H9 (cell line): ENCODE data around the gene ALG13. TPM values are rescaled to one million over a fixed set of nuclear protein-coding genes. Genes with fewer than 3 reads are reported as not detected.

Experiments
- DNase-seq: peaks from one replicate; pipeline ENCODE4 v3.0.0-alpha.2; 2017
- H2AFZ ChIP-seq: one replicate; pipeline ENCODE4 v1.6.1; 2013; ENCODE audit warnings: mild to moderate bottlenecking, low read length, control low read depth, moderate library complexity
- H2AK5ac ChIP-seq: 2 replicates; pipeline ENCODE4 v1.6.1; 2013; ENCODE audit warnings: low read length, control low read depth, mixed read lengths; ENCODE audit not compliant: insufficient read length
- H2BK120ac ChIP-seq: one replicate; pipeline ENCODE4 v1.6.1; 2013; ENCODE audit warnings: low read depth, mild to moderate bottlenecking, low read length, control low read depth, inconsistent platforms; ENCODE audit not compliant: poor library complexity, severe bottlenecking
- H2BK12ac ChIP-seq: 2 replicates; pipeline ENCODE4 v1.6.1; 2013; ENCODE audit warnings: low read length, control low read depth, mixed read lengths, low read depth; ENCODE audit not compliant: insufficient read length
- H2BK15ac ChIP-seq: 2 replicates; pipeline ENCODE4 v1.6.1; 2013; ENCODE audit warnings: low read depth, low read length, control low read depth
- H2BK20ac ChIP-seq: one replicate; pipeline ENCODE4 v1.6.1; 2013; ENCODE audit warnings: low read depth, mild to moderate bottlenecking, low read length, control low read depth, inconsistent platforms; ENCODE audit not compliant: poor library complexity, severe bottlenecking
- H2BK5ac ChIP-seq: 2 replicates; pipeline ENCODE4 v1.6.1; 2013; ENCODE audit warnings: low read length, control low read depth, mixed read lengths; ENCODE audit not compliant: insufficient read length
- H3K14ac ChIP-seq: 2 replicates; pipeline ENCODE4 v1.6.1; 2013; ENCODE audit warnings: low read length, control low read depth; ENCODE audit not compliant: insufficient read depth
- H3K18ac ChIP-seq: 2 replicates; pipeline ENCODE4 v1.6.1; 2013; ENCODE audit warnings: low read depth, mild to moderate bottlenecking, mixed read lengths, low read length, control low read depth; ENCODE audit not compliant: insufficient read length
- H3K23ac ChIP-seq: 2 replicates; pipeline ENCODE4 v1.6.1; 2013; ENCODE audit warnings: low read length, control low read depth, mixed read lengths, low read depth; ENCODE audit not compliant: insufficient read length
- H3K23me2 ChIP-seq: 2 replicates; pipeline ENCODE4 v1.6.1; 2013; ENCODE audit warnings: low read depth, mild to moderate bottlenecking, mixed read lengths, low read length, control low read depth; ENCODE audit not compliant: insufficient read length, poor library complexity, severe bottlenecking
- H3K27ac ChIP-seq: 2 replicates; pipeline ENCODE4 v1.5.1; 2013; ENCODE audit warnings: low read length, control low read depth, mixed read lengths, low read depth; ENCODE audit not compliant: insufficient read length
- H3K27me3 ChIP-seq: 2 replicates; pipeline ENCODE4 v1.6.1; 2013; ENCODE audit warnings: low read length, control low read depth, inconsistent platforms; ENCODE audit not compliant: insufficient read depth
- H3K4ac ChIP-seq: 2 replicates; pipeline ENCODE4 v1.6.1; 2013; ENCODE audit warnings: low read depth, mild to moderate bottlenecking, control low read depth, inconsistent platforms, low read length, moderate library complexity
- H3K4me1 ChIP-seq: 2 replicates; pipeline ENCODE4 v1.6.1; 2013; ENCODE audit warnings: low read length, control low read depth, inconsistent platforms; ENCODE audit not compliant: insufficient read depth
- H3K4me2 ChIP-seq: 2 replicates; pipeline ENCODE4 v1.6.1; 2013; ENCODE audit warnings: low read length, control low read depth, mixed read lengths; ENCODE audit not compliant: insufficient read length, insufficient read depth
- H3K56ac ChIP-seq: 2 replicates; pipeline ENCODE4 v1.6.1; 2013; ENCODE audit warnings: low read depth, mild to moderate bottlenecking, mixed read lengths, low read length, control low read depth; ENCODE audit not compliant: insufficient read length
- H3K79me1 ChIP-seq: 2 replicates; pipeline ENCODE4 v1.6.1; 2013; ENCODE audit warnings: low read depth, mild to moderate bottlenecking, moderate library complexity, low read length, control low read depth, inconsistent platforms; ENCODE audit not compliant: insufficient read depth, poor library complexity, severe bottlenecking
- H3K79me2 ChIP-seq: 2 replicates; pipeline ENCODE4 v1.6.1; 2013; ENCODE audit warnings: low read length, control low read depth, inconsistent platforms; ENCODE audit not compliant: insufficient read depth
- H3K9ac ChIP-seq: 2 replicates; pipeline ENCODE4 v1.6.1; 2013; ENCODE audit warnings: low read length, control low read depth, mixed read lengths; ENCODE audit not compliant: insufficient read length; ENCODE audit errors: extremely low read depth
- H3K9me3 ChIP-seq: one replicate; pipeline ENCODE4 v1.6.1; 2013; ENCODE audit warnings: low read depth, low read length, inconsistent platforms; ENCODE audit not compliant: control insufficient read depth
- H3T11ph ChIP-seq: one replicate; pipeline ENCODE4 v1.6.1; 2013; ENCODE audit warnings: mild to moderate bottlenecking, low read length, control low read depth, inconsistent platforms
- H4K20me1 ChIP-seq: one replicate; pipeline ENCODE4 v1.6.1; 2013; ENCODE audit not compliant: control insufficient read depth, insufficient read length, insufficient read depth
- H4K5ac ChIP-seq: 2 replicates; pipeline ENCODE4 v1.6.1; 2013; ENCODE audit warnings: low read depth, mild to moderate bottlenecking, mixed read lengths, low read length, control low read depth; ENCODE audit not compliant: insufficient read length
- H4K8ac ChIP-seq: replicated peaks from 2 replicates; pipeline ENCODE4 v1.6.1; 2013; ENCODE audit warnings: low read length, control low read depth, mixed read lengths, low read depth; ENCODE audit not compliant: insufficient read length
- H4K91ac ChIP-seq: 2 replicates; pipeline ENCODE4 v1.6.1; 2013; ENCODE audit warnings: low read depth, mild to moderate bottlenecking, moderate library complexity, mixed read lengths, low read length, control low read depth; ENCODE audit not compliant: insufficient read length
- H3K27ac Mint-ChIP-seq, 3 experiments: 2 replicates in 2 of 3; 3 replicates in 1 of 3; pipeline ENCODE4 v1.8.0; 2020 to 2021; ENCODE audit warnings: mixed read lengths in 3 of 3, mild to moderate bottlenecking in 1 of 3, moderate library complexity in 1 of 3
- H3K27me3 Mint-ChIP-seq: 2 replicates; pipeline ENCODE4 v1.8.0; 2021; ENCODE audit warnings: low read depth, mild to moderate bottlenecking, moderate library complexity, mixed read lengths
- H3K36me3 Mint-ChIP-seq, 3 experiments: 2 replicates in 2 of 3; 3 replicates in 1 of 3; pipeline ENCODE4 v1.8.0; 2020 to 2021; ENCODE audit warnings: low read depth in 3 of 3, mixed read lengths in 3 of 3; ENCODE audit not compliant: insufficient read depth in 1 of 3
- H3K4me1 Mint-ChIP-seq, 2 experiments: 2 replicates each; pipeline ENCODE4 v1.8.0; 2020; ENCODE audit warnings: mixed read lengths in 2 of 2
- H3K4me3 Mint-ChIP-seq, 2 experiments: 2 replicates in 1 of 2; 3 replicates in 1 of 2; pipeline ENCODE4 v1.8.0; 2020 to 2021; ENCODE audit warnings: mild to moderate bottlenecking in 2 of 2, mixed read lengths in 2 of 2, moderate library complexity in 1 of 2
- H3K9me3 Mint-ChIP-seq, 2 experiments: 2 replicates in 1 of 2; 3 replicates in 1 of 2; pipeline ENCODE4 v1.8.0; 2020; ENCODE audit warnings: mild to moderate bottlenecking in 2 of 2, mixed read lengths in 2 of 2, moderate library complexity in 1 of 2
- WGBS: extraction: QIAGEN DNeasy Blood & Tissue Kit; methylation state at CpG from one replicate; pipeline ENCODE4 v1.1.7; 2013; ENCODE audit warnings: missing lambda C conversion rate, low lambda C conversion rate, mixed read lengths; ENCODE audit not compliant: insufficient read length; ENCODE audit errors: extremely low coverage; 5-methylcytosine and 5-hydroxymethylcytosine counted together
- total RNA-seq: library from RNA; stranded (reverse); gene quantifications from 2 replicates; pipeline ENCODE4 v1.2.1, GENCODE V29; 2021
- TF ChIP-seq, protein P1 (sequence below): fragments of 200-600 bp; sonication (generic); conservative IDR thresholded peaks from 3 replicates; pipeline ENCODE4 v1.8.0; 2021; ENCODE audit warnings: antibody characterized with exemption, mild to moderate bottlenecking

Gene ALG13
- total RNA-seq, 1 experiment from 2014 or later, result 91.9 TPM

DNA sequence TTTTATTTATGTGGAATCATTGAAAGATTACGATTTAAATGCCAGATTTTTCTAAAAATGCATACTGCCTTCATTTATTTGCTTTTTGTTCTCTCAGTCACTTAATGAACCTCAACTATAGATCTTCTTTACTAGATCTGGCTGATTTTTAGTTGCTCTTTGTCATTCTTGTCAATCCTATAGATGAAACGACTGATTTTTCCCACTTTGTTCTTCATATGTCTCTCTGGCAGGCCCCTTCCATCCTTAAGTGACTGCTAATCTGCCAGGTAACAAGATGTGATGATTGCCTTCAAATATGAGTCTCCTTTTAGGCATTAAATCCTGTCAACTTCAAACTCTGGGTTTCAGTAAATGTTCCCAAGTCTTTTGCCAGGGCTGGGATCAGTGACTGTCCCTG, 61.0 kb downstream of the ALG13 start:
- Histone ChIP-seq H3K18ac (no peak overlapping the region), H4K20me1 (no peaks in the 10 kb centered on the region), H3K4me1 (no peaks in the 10 kb centered on the region), H2AK5ac (no peak overlapping the region), H2BK15ac (no peak overlapping the region), H3T11ph (no peak overlapping the region), H3K27me3 (no peaks in the 10 kb centered on the region), H3K23me2 (no peaks in the 10 kb centered on the region), H3K79me2 (no peaks in the 10 kb centered on the region), H2BK120ac (no peak overlapping the region), H3K4ac (no peak overlapping the region), H3K9me3 (no peaks in the 10 kb centered on the region), H3K23ac (no peak overlapping the region), H2BK20ac (no peak overlapping the region), H4K91ac (no peak overlapping the region), H2AFZ (no peak overlapping the region), H3K56ac (no peak overlapping the region), H3K79me1 (no peaks in the 10 kb centered on the region), H3K9ac (no peak overlapping the region), H3K27ac (no peak overlapping the region), H4K5ac (no peak overlapping the region), H4K8ac (no peak overlapping the region), H2BK12ac (no peak overlapping the region), H2BK5ac (no peak overlapping the region), H3K14ac (no peak overlapping the region), H3K4me2 (no peak overlapping the region)
- TF ChIP-seq, protein P1, sequence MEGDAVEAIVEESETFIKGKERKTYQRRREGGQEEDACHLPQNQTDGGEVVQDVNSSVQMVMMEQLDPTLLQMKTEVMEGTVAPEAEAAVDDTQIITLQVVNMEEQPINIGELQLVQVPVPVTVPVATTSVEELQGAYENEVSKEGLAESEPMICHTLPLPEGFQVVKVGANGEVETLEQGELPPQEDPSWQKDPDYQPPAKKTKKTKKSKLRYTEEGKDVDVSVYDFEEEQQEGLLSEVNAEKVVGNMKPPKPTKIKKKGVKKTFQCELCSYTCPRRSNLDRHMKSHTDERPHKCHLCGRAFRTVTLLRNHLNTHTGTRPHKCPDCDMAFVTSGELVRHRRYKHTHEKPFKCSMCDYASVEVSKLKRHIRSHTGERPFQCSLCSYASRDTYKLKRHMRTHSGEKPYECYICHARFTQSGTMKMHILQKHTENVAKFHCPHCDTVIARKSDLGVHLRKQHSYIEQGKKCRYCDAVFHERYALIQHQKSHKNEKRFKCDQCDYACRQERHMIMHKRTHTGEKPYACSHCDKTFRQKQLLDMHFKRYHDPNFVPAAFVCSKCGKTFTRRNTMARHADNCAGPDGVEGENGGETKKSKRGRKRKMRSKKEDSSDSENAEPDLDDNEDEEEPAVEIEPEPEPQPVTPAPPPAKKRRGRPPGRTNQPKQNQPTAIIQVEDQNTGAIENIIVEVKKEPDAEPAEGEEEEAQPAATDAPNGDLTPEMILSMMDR, result no peak
- DNase-seq, result no peak
- no peaks in the 10 kb centered on the region for H3K4me1 Mint-ChIP-seq
- no peaks in the 10 kb centered on the region for H3K9me3 Mint-ChIP-seq
- H3K27ac Mint-ChIP-seq, result no peak overlapping the region
- no peak overlapping the region for H3K4me3 Mint-ChIP-seq
- no peaks in the 10 kb centered on the region for H3K27me3 Mint-ChIP-seq
- peaks cover 17 to 73% (median 64%) of the 10 kb centered on the region in 3 experiments; a peak in 6 of 7 replicates for H3K36me3 Mint-ChIP-seq
- no CpG with 5 or more reads among the region's 2 CpGs for WGBS
